Measurements from ENCODE around the gene NOTCH2.

NOTCH2 gene

DNA sequence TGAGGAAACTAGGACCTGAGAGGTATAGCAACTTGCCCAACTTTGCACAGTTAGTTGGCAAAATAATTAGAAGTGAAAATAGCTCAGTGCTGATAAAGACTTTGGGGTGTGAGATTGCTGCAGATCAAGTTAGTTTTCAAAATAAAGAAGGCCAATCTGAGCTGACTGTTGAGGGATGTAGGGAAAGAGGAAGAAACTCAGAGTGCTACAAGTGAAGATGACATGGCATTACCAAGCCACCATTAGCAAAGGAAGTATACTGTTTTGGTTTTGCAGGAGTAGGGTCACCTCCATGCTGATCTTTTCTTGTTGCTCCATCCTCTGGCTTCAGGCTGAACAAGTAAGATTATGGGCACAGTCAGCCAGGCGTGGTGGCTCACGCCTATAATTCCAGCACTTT lies 94.5 kb downstream of the NOTCH2 start:
- DNase-seq (ENCODE audit: low read depth, low spot score) = no peak

DNA sequence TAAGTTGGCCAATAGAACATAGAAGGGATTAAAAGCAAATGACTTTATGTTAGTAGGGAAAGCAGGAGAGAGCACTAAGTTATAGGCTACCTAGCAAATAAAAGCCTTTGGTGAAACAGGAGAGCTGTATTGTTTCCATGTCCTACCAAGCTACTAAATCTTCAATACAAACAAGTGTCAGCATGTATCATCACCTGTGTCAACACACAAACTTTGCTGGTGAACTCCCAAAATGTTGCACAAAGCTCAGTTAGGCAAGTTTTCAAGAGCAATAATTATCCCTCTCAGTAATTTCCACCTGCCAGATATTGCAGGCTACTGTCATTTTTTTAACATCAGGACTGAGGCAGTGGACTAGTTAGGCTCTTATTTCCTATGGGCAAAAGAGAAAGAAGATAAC lies 95.4 kb downstream of the NOTCH2 start:
- DNase-seq (ENCODE audit: low read depth, low spot score) = no peak

DNA sequence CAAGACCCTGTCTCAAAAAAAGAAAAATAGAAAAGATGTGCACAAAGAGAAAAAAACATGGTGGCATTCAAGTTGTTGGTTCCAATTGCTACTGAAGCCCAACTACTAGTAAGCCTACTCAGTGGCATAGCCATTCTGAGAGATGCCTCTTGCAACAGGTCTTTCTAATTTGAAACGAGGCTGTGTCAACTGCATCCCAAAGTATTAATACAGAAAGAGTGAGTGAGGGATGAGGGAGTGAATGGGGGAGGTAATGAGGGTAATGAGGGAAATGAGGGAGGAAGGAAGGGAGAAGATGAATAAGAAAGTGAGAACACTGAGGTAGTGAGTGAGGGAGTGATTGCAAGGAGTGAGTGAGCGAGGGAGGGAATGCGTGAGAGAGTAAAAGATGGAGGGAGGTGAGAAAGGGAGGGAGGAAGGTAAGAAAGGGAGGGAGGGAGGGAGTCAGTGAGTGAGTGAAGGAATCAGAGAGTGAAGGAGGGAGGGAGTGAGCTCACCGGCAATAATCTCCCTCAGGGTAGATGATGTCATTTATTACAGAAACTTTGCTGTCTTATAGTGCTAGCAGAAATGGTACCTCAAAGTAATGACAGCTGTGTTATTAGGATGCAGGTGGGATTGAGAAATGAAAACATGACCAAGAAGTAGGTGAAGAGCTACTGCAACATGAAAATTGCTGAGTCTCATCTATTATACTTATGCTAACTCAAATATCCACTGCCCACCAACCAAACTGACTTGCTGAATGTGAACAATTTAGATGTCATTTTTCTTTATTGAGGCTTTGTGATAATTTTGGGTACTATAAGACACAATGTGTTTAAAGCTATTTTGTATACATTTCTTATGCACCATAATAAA lies 97.5 kb downstream of the NOTCH2 start:
- DNase-seq (ENCODE audit: low read depth, low spot score) = no peak

DNA sequence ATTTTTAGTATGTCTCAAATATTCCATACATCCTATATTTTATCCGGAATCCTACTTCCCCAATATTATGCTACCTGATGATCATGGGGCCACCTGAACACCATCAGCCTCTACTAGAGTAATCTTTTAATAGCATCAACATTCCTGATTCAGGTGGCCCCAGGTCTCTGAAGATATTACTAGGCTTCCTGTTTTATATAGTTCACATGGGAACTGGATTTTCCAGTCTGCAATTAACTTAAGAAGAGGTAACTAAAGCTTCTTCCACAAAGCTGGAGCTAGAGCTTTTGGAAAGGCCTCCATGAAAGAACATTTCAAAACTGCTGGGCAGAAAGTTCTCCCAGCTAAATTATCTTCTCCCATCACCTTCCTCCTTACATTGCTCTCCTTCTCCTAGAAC lies 100.9 kb downstream of the NOTCH2 start:
- DNase-seq (ENCODE audit: low read depth, low spot score) = no peak

DNA sequence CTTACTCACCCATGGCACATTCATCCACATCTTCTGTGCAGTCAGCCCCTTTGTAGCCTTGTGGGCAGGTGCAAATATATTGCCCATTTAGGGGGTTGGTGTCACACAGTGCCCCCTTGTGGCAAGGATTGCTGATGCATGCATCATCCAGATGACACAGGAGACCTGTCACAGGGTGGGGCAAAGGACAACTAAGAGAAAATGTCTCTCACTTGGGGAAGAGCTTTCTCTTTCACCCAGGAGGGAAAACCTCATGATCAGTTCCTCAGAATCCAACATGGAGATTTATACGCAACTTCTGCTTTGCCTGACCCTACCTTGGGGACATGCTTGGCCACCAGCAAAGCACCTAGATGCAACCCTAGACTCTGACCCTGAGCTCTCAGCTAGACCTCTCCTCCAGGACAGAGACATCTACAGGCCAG lies 101.4 kb downstream of the NOTCH2 start:
- DNase-seq (ENCODE audit: low read depth, low spot score) = peak; percentile 77

DNA sequence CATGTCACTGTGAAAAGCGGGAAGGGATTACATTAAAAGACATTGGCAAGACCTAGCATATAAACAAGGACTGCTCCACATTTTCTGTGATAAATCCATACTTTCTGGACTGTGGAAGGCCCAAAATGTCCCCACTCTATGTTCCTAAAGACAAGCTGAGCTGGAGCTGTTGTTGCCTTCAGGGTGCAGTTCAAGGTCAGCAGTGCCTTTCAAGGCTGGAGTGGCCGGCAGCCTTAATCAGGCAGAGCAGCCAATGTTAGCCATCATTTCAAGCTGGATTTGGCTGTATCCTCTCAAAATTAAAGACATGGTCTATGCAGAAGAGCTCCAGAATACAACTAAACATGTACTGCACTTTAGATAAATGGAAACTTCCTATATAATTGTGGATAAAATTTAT lies 102.8 kb downstream of the NOTCH2 start:
- no peak for DNase-seq (ENCODE audit: low read depth, low spot score)

DNA sequence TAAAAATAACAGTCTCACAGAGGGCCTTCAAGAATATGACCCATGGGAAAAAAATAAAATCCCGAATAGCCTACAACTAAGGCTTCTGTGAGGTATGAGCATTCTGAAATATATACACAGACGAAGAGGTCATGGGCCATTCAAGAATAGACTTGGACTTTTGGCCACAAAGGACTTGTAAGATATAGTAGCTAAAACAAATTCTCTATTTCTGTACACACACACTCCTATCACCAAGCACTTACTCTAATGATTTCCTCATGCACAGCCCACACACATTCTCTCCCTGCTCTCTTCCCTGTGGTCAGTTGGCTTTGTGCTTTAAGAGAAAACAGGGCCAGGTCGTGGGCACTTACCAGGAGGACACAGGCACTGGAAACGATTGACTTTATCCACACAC lies 103.4 kb downstream of the NOTCH2 start:
- no peak for DNase-seq (ENCODE audit: low read depth, low spot score)

DNA sequence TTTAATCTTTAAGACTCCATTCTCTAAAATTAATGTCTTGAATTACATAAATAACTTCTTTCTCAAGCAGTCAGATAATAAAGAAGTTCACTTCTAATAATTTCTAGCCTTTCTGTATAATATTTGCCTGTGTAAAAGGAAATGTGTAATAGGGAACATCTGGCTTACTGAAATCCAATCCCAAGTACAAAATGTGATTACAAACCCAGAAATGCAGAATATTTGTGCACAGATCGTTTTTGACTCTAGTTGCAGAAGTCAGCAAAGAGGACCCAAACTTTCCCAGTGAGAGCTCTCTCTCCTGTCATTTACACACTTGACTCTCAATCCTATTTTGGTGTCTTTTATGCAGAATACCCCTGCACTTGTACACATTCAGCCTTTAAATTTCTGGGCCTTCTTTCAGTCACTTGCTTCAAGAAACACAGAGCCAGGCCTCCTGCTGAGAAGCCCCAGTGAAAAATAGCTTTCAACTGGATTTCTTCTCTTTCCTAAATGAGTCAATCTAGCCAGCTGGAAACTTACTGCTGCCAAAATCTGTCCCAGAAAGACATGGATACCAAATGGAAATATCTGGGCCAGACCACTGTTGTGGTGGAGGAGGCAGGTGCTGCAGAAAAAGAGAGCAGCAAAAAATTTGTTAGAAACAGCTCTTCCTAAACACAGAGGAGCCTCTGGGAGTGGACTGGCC lies 104.6 kb downstream of the NOTCH2 start:
- DNase-seq (ENCODE audit: low read depth, low spot score) = no peak

DNA sequence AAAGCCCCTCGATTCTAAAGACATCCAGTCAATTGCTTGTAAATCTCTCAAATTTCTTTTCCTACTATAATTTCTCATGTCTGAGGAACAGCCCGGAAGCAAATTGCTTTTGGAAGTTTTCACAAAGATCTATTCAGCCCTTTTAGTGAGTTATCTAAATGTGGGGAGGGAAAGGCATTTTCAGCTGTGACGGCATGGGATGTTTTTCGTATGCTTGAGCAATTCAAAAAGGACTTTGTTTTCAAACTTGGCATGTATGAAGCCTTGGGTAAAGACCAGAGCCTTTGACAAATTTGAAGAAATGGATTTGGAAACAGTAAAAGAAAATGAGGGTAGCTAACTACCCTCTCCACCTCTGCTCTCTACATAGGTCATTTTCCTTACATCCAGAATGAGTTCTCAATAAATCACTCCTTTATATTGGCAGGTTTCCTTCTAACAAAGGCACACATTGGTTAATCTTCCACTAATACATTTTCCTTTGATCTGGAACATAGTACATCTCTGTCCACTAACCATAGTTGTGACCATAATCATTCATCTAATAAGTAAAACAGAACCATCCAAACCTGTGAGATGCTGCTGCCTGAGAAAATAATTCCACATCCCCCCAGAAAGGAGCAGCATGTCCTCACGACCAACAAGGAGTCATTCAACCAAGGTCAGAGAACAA lies 107.0 kb downstream of the NOTCH2 start:
- no peak for DNase-seq (ENCODE audit: low read depth, low spot score)

DNA sequence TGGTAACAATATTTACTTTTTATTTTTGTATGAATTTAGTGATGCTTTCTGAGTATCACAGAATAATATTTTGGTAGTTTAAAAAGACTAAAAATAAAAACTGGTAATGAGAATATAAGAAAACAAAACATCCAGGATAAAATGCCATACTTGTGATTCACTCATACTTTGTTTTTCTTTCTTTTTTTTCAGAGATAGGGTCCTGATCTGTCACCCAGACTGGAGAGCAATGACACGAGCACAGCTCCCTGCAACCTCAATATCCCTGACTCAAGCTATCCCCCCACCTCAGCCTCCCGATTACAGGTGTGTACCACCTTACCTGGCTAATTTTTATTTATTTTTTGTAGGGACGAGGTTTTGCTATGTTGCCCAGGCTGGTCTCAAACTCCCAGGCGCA lies 109.0 kb downstream of the NOTCH2 start:
- no peak for DNase-seq (ENCODE audit: low read depth, low spot score)

DNA sequence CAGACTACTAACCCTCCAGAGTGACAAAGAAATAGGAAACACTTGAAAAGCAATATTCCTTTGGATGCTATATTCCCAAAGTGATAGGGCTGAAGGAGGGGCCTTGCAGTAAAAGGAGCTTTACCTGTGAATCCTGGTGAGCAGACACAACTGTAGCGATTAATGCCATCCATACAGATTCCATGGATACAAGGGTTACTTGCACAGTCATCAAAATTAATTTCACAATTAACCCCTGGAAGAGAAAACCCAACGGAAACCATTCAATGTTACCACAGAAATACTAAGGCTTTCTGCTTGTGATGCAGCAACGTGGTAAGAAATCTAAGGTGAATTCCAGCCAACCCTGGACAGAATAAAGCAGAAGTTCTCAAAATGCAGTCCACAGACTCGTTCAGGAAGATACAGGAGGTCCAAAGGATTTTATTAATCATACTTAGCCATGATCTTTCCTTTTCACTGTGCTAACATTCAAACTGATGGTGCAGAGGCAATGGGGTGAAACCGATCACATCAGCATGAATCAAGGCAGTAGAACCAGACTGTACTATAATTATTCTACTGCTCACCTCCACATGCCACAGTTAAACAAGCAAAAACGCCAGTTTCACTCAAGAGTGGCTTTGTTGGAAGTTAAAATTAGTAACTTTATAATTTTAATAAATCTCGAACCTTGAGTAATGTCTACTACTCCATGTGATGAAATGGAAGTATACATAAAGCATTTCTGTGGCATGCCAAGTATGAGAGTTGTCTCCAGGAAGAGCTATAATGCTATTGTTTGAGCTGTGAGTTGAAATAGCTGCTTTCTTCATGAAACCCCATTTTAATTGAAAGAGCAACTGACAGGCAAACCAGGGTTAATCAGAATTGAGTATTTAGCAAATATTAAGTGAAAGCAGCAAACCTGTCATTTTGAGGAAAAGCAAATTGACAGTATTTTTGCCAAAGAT lies 109.9 kb downstream of the NOTCH2 start:
- DNase-seq (ENCODE audit: low read depth, low spot score) = no peak

DNA sequence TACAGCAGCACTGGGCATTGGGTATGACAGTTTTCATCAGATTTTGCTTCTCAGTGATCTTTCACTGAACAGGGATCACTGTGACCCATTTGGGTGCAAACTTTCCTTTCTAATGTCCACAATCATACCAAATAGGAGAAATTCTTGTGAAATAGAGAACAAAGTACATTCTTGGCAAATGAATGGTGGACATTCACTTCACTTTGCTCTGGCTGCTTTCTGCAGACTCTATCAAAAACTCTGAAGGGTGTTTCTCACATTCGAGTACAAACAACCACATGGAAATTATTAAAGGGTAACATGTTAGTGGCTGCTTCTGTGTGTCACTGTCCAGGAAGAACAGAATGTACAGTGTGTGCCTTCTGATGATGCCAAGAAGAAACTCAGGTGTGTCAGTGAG lies 111.2 kb downstream of the NOTCH2 start:
- no peak for DNase-seq (ENCODE audit: low read depth, low spot score)

DNA sequence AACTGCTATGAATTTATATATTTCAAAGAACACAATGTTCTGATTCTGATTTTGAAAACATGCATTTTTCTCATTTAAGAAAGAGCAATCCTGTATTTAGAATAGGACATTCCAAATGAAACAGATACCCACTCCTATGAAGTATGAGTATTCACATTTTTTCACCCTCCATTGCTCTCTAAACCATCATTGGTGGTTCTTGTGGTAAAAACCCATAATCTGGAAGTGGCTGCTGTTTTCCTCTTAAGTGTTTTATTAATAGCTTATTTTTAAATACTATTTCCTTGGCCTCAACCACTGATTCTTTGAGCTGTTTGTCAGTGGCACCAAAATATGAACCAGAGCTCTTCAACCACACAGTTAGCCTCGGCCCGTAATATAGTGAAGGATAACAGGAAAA lies 113.2 kb downstream of the NOTCH2 start:
- DNase-seq (ENCODE audit: low read depth, low spot score) = no peak

DNA sequence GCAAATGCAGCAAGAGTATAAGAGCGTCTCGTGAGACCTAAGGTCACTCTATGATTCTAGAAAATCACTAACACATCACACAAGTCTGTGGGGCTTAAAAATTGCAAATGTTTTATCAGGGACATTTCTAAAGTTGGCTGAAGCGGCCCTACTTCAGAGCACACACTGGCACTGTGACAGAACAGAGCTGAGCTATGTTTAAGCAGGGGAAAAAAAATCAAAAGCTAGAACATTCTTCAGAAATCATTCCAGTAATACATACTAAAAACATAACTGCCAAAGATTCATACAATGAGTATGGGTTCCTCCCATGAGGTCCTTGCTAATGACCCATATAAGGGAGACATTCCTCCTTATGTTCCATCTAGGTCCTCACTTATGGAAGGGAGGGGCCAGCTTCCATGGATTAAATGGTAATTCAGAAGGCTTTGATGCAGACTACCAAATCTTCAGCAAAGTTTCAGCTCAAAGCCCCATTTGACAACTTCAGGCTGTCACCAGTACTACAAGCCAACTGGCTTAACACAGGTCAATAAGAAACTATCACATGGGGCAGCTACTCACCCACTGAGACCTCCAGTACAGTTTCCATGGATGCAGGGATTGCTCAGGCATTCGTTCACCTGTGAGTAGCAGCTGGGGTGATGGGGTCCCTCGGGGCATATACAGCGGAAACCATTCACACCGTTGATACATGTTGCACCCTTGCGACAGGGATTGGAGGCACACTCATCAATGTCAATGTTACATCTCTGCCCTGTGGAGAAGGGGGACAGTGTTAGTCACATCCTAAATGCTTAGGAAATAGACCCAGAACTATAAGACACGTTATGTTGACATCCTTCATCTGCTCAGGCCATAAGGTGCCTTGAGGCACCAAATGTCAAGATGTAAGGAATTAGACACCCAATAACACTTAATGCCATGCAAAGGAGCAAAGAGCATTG lies 114.7 kb downstream of the NOTCH2 start:
- no peak for DNase-seq (ENCODE audit: low read depth, low spot score)

DNA sequence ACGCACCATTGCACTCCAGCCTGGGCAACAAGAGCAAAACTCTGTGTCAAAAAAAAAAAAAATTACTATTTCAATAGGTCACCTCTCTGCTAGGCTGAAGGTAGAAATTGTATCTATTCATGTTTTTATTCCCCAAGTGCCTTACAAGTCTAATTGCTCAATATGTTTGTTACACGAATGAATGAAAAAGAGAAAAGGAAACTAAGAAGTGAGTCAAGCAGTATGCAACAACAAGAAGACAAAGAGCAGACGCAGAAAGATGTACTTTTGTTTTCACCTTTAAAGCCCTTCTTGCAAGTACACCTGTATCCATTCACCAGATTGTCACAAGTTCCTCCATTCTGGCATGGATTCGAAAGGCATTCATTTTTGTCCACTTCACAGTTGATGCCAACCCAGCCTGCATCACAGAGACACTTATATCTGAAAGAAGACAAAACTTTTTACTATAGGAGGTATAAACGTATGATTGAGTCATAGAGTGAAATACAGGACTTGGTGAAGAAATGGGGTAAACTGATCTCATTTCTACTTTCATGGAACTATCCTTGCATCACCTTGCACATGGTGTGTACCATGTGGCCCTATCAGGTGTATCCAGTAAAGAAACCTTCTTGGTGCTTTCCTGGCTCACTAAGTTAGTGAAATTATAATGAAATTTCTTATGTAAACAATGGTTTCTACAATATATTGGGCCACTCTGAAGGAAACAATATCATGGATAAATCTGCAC lies 116.0 kb downstream of the NOTCH2 start:
- no peak for DNase-seq (ENCODE audit: low read depth, low spot score)

DNA sequence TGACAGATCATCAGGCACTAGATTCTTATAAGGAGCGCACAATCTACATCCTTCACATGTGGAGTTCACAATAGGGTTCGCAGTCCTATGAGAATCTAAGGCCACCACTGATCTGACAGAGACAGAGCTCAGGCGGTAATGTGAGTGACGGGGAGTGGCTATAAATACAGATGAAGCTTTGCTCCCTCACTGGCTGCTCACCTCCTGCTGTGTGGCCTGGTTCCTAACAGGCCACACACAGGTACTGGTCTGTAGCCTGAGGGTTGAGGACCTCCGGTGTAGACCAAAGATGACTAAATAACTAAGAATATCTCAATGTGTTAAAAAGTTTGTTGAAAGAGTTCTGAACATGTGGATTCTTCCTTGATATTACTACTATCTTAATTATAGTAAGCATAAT lies 117.0 kb downstream of the NOTCH2 start:
- DNase-seq (ENCODE audit: low read depth, low spot score) = peak; percentile 9

DNA sequence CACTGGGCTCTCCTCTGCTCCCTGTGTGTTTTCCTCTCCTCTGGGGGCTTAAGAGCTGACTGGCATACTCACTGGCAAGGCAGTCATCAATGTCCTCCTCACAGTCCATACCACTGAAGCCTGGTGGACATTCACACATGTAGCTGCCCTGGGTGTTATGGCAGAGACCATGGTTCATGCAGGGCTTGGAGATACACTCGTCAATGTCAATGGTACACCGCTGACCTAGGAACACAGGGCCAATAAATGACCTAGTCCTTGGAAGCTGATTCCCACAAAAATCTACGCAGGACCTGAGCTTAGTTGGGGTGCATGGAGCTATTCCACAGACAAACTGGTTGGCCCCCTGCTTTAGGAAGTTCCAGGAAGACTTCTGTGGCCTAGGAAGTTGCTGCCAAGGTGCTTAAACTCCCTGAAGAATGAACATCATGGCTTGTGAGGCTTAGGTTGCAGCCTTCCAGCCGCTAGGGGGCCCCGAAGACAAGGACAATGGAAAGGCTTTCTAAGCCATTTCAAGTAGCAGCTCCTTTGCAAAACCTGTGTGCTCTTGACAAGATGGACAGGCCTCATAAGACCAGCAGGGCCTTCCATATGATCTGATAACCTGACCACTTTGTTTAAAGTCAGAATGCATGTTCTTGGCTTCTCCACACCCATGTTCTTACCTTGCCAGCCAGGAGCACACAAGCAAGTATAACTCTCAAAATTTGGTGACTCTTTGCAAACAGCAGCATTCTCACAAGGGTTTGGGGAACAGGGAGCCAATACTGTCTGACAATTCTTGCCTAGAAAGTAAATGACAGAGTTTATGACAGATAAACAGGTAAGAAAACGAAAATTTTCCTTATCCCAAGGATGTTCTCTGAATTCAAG lies 120.9 kb downstream of the NOTCH2 start:
- DNase-seq (ENCODE audit: low read depth, low spot score) = peak; percentile 80

DNA sequence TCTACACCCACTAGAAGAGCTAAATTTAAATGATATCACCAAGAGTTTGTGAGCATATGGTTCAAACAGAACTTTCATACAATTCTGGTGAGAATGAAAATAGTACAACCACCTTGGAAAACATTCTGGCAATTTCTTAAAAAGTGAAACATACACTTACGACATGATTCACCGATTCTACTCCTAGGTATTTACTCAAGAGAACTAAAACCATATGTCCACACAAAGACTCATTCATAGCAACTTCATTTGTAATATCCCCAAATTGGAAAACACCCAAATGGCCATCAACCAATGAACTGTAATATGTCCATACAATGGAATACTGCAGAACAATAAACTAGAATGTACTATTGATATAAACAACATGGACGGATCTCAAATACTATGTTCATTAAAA lies 122.0 kb downstream of the NOTCH2 start:
- DNase-seq (ENCODE audit: low read depth, low spot score) = no peak

DNA sequence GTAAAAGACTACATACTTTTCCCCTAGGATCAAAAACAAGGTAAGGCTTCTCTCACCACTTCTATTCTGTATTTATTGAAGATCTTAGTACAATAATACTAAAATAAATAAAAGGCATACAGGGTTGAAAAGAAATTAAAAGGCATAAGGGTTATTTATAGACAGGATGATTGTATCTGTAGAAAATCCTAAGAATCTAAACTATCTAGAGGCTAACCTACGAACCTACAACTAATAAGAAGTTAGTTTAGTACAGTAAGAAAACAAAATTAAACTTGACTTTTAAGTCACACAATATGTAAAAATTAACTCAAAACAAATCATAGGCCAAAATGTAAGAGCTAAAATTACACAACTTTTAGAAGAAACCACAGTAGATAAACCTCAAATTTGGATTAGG lies 122.7 kb downstream of the NOTCH2 start:
- DNase-seq (ENCODE audit: low read depth, low spot score) = no peak
